Activated T-helper 2 cell treated with anti-CD3 and anti-CD28 coated beads, Interferon-gamma antibody, Interleukin-2, Interleukin-4, amounts not matched to agents 10 μg/mL and 5 μg/mL and 100 μg/mL, durations not matched to agents 14 hours and 24 hours and 36 hours (primary cell): Measurements from ENCODE around the gene MS4A8. TPM values are rescaled to one million over a fixed set of nuclear protein-coding genes. Genes with fewer than 3 reads are reported as not detected.
"Not testable (repeated sequence)": the region's sequence is repeated elsewhere in the genome, so short reads cannot be mapped to it uniquely, and the experiment has no call there.

Experiments
- DNase-seq: peaks from one replicate; pipeline ENCODE4 v3.0.0; 2021; ENCODE audit warnings: low spot score
- H3K27ac Mint-ChIP-seq: one replicate; pipeline ENCODE4 v1.8.0; 2021; ENCODE audit warnings: mixed read lengths
- H3K27me3 Mint-ChIP-seq: one replicate; pipeline ENCODE4 v1.8.0; 2021; ENCODE audit warnings: low read depth, mixed read lengths
- H3K36me3 Mint-ChIP-seq: one replicate; pipeline ENCODE4 v1.8.0; 2021; ENCODE audit warnings: low read depth, mixed read lengths
- H3K4me1 Mint-ChIP-seq: one replicate; pipeline ENCODE4 v1.8.0; 2021; ENCODE audit warnings: low read depth, mixed read lengths
- H3K4me3 Mint-ChIP-seq: one replicate; pipeline ENCODE4 v1.8.0; 2021; ENCODE audit warnings: low read depth, mild to moderate bottlenecking, moderate library complexity, mixed read lengths
- H3K9me3 Mint-ChIP-seq: one replicate; pipeline ENCODE4 v1.8.0; 2021; ENCODE audit warnings: mixed read lengths
- intact Hi-C: fragments of 100-400 bp; cut with micrococcal nuclease; formaldehyde crosslinking; loops from one replicate; pipeline ENCODE4 v1.15.1; 2023
- total RNA-seq: library from RNA; stranded (reverse); gene quantifications from 2 replicates; pipeline ENCODE4 v1.2.3, GENCODE V29; 2022

The MS4A8 gene
- total RNA-seq: not detected in 2 replicates

- H3K4me3 Mint-ChIP-seq: no peak within 1 kb of the TSS
- H3K27ac Mint-ChIP-seq: no peak within 1 kb of the TSS
- H3K9me3 Mint-ChIP-seq: no peaks in the 10 kb centered on the region
- H3K36me3 Mint-ChIP-seq: no peaks in the 10 kb centered on the region
- intact Hi-C loops: no loop called here
- no peaks in the 10 kb centered on the region for H3K4me1 Mint-ChIP-seq
- DNase-seq: no peak
- peaks cover 11% of the 10 kb centered on the region for H3K27me3 Mint-ChIP-seq
Observed at GRCh38 chr11:60699284-60699691, at the start of gene MS4A8. Gene MS4A8, plus strand, starts transcription at chr11:60699612. Its CDS starts 1,249 bp downstream, at chr11:60700861.

GRCh38 chr11:60657888-60658287 lies 41.5 kb upstream of the MS4A8 start:
- Mint-ChIP-seq H3K27ac (no peak overlapping the region), H3K4me3 (no peak overlapping the region), H3K9me3 (no peaks in the 10 kb centered on the region), H3K27me3 (no peaks in the 10 kb centered on the region), H3K36me3 (no peaks in the 10 kb centered on the region), H3K4me1 (no peaks in the 10 kb centered on the region)
- intact Hi-C loops: no loop called here
- no peak for DNase-seq

GRCh38 chr11:60658409-60658808 lies 41.0 kb upstream of the MS4A8 start:
- Mint-ChIP-seq H3K27ac (no peak overlapping the region), H3K36me3 (no peaks in the 10 kb centered on the region), H3K4me3 (no peak overlapping the region), H3K4me1 (no peaks in the 10 kb centered on the region), H3K27me3 (no peaks in the 10 kb centered on the region), H3K9me3 (no peaks in the 10 kb centered on the region)
- no peak for DNase-seq
- intact Hi-C loops: no loop called here

GRCh38 chr11:60672255-60672654 lies 27.2 kb upstream of the MS4A8 start:
- Mint-ChIP-seq H3K36me3 (no peaks in the 10 kb centered on the region), H3K27me3 (no peaks in the 10 kb centered on the region), H3K27ac (no peak overlapping the region), H3K9me3 (peaks cover 13% of the 10 kb centered on the region), H3K4me3 (no peak overlapping the region), H3K4me1 (no peaks in the 10 kb centered on the region)
- DNase-seq: no peak
- intact Hi-C loops: no loop called here

GRCh38 chr11:60678231-60678630 lies 21.2 kb upstream of the MS4A8 start:
- DNase-seq, H3K4me3 Mint-ChIP-seq, H3K4me1 Mint-ChIP-seq, intact Hi-C loops, H3K27ac Mint-ChIP-seq, H3K27me3 Mint-ChIP-seq, H3K36me3 Mint-ChIP-seq: not testable (repeated sequence)
- peaks cover 26% of the 10 kb centered on the region for H3K9me3 Mint-ChIP-seq

GRCh38 chr11:60679879-60680278 lies 19.5 kb upstream of the MS4A8 start:
- H3K27me3 Mint-ChIP-seq: peaks cover 2% of the 10 kb centered on the region
- H3K36me3 Mint-ChIP-seq: no peaks in the 10 kb centered on the region
- peaks cover 26% of the 10 kb centered on the region for H3K9me3 Mint-ChIP-seq
- intact Hi-C loops: no loop called here
- H3K4me3 Mint-ChIP-seq: no peak overlapping the region
- no peak overlapping the region for H3K27ac Mint-ChIP-seq
- no peak for DNase-seq
- no peaks in the 10 kb centered on the region for H3K4me1 Mint-ChIP-seq

- Mint-ChIP-seq H3K4me3 (no peak overlapping the region), H3K36me3 (no peaks in the 10 kb centered on the region), H3K27me3 (peaks cover 2% of the 10 kb centered on the region), H3K27ac (no peak overlapping the region), H3K9me3 (peaks cover 26% of the 10 kb centered on the region), H3K4me1 (no peaks in the 10 kb centered on the region)
- no peak for DNase-seq
- intact Hi-C loops: no loop called here
Observed at GRCh38 chr11:60680455-60681119, 18.8 kb upstream of the MS4A8 start.

GRCh38 chr11:60684541-60684848 lies 14.9 kb upstream of the MS4A8 start:
- H3K27me3 Mint-ChIP-seq, DNase-seq, H3K9me3 Mint-ChIP-seq, intact Hi-C loops, H3K27ac Mint-ChIP-seq, H3K4me3 Mint-ChIP-seq, H3K36me3 Mint-ChIP-seq, H3K4me1 Mint-ChIP-seq: not testable (repeated sequence)

- Mint-ChIP-seq H3K27me3 (peaks cover 7% of the 10 kb centered on the region), H3K9me3 (no peaks in the 10 kb centered on the region), H3K4me3 (no peak overlapping the region), H3K36me3 (no peaks in the 10 kb centered on the region), H3K4me1 (no peaks in the 10 kb centered on the region), H3K27ac (no peak overlapping the region)
- DNase-seq: no peak
- intact Hi-C loops: no loop called here
Observed at GRCh38 chr11:60691661-60692060, 7.8 kb upstream of the MS4A8 start.

GRCh38 chr11:60699936-60700335 lies 524 bp downstream of the MS4A8 start:
- no peak for DNase-seq
- H3K9me3 Mint-ChIP-seq: no peaks in the 10 kb centered on the region
- no peak overlapping the region for H3K4me3 Mint-ChIP-seq
- no peaks in the 10 kb centered on the region for H3K36me3 Mint-ChIP-seq
- H3K4me1 Mint-ChIP-seq: no peaks in the 10 kb centered on the region
- no peak overlapping the region for H3K27ac Mint-ChIP-seq
- peaks cover 11% of the 10 kb centered on the region for H3K27me3 Mint-ChIP-seq
- intact Hi-C loops: no loop called here

- Mint-ChIP-seq H3K4me1 (no peaks in the 10 kb centered on the region), H3K27ac (no peak overlapping the region), H3K36me3 (no peaks in the 10 kb centered on the region), H3K4me3 (no peak overlapping the region), H3K9me3 (no peaks in the 10 kb centered on the region), H3K27me3 (peaks cover 5% of the 10 kb centered on the region)
- no peak for DNase-seq
- intact Hi-C loops: no loop called here
Observed at GRCh38 chr11:60700689-60701468, 1.5 kb downstream of the MS4A8 start.

GRCh38 chr11:60701469-60701818 lies 2.0 kb downstream of the MS4A8 start:
- no peaks in the 10 kb centered on the region for H3K36me3 Mint-ChIP-seq
- no peak overlapping the region for H3K4me3 Mint-ChIP-seq
- H3K27me3 Mint-ChIP-seq: peaks cover 4% of the 10 kb centered on the region
- no peaks in the 10 kb centered on the region for H3K9me3 Mint-ChIP-seq
- H3K27ac Mint-ChIP-seq: no peak overlapping the region
- intact Hi-C loops: no loop called here
- no peaks in the 10 kb centered on the region for H3K4me1 Mint-ChIP-seq
- no peak for DNase-seq

GRCh38 chr11:60703374-60703773 lies 4.0 kb downstream of the MS4A8 start:
- Mint-ChIP-seq H3K36me3 (no peaks in the 10 kb centered on the region), H3K27ac (no peak overlapping the region), H3K4me3 (no peak overlapping the region), H3K9me3 (no peaks in the 10 kb centered on the region), H3K27me3 (peaks cover 2% of the 10 kb centered on the region), H3K4me1 (no peaks in the 10 kb centered on the region)
- intact Hi-C loops: no loop called here
- DNase-seq: no peak
